GM18873 (cell line): ENCODE measurements around the gene TRIM73.
"Not testable (repeated sequence)": the region's sequence is repeated elsewhere in the genome, so short reads cannot be mapped to it uniquely, and the experiment has no call there.

Experiments
- ATAC-seq: cut with Tn5 transposase; IDR thresholded peaks from one replicate; pipeline ENCODE4 v1.9.1; 2021; ENCODE audit warnings: mild to moderate bottlenecking, moderate library complexity, moderate number of reproducible peaks; ENCODE audit not compliant: unreplicated experiment, low FRiP score

Gene TRIM73

GRCh38 chr7:75395329-75395728, at the start of gene TRIM73:
TRIM73 (plus strand) TSS chr7:75395629; CDS start chr7:75398934, 3,305 bp downstream.
- not testable (repeated sequence) for ATAC-seq

GRCh38 chr7:75358671-75359541, 36.5 kb upstream of the TRIM73 start:
- peak; percentile 74 for ATAC-seq

GRCh38 chr7:75359542-75359848, 35.9 kb upstream of the TRIM73 start:
- ATAC-seq = not testable (repeated sequence)

- not testable (repeated sequence) for ATAC-seq
These were observed 31.4 kb upstream of the TRIM73 start for GRCh38 chr7:75364079-75364478.

GRCh38 chr7:75366643-75367042, 28.8 kb upstream of the TRIM73 start:
- ATAC-seq = not testable (repeated sequence)

GRCh38 chr7:75367313-75367712, 28.1 kb upstream of the TRIM73 start:
- not testable (repeated sequence) for ATAC-seq

- ATAC-seq = not testable (repeated sequence)
These were observed 21.3 kb upstream of the TRIM73 start for GRCh38 chr7:75374144-75374518.

GRCh38 chr7:75374519-75375317, 20.7 kb upstream of the TRIM73 start:
- ATAC-seq = not testable (repeated sequence)

- ATAC-seq = not testable (repeated sequence)
These were observed 2.2 kb upstream of the TRIM73 start for GRCh38 chr7:75393194-75393593.

GRCh38 chr7:75397865-75398264, 2.4 kb downstream of the TRIM73 start:
- ATAC-seq = not testable (repeated sequence)

GRCh38 chr7:75398771-75399700, 3.6 kb downstream of the TRIM73 start:
- peak; percentile 47 for ATAC-seq

GRCh38 chr7:75400575-75400974, 5.1 kb downstream of the TRIM73 start:
- not testable (repeated sequence) for ATAC-seq

GRCh38 chr7:75403455-75404443, 8.3 kb downstream of the TRIM73 start:
- not testable (repeated sequence) for ATAC-seq

- not testable (repeated sequence) for ATAC-seq
These were observed 9.2 kb downstream of the TRIM73 start for GRCh38 chr7:75404663-75405062.

- ATAC-seq = peak; percentile 88
These were observed 14.7 kb downstream of the TRIM73 start for GRCh38 chr7:75409880-75410822.

- ATAC-seq = not testable (repeated sequence)
These were observed 15.4 kb downstream of the TRIM73 start for GRCh38 chr7:75410823-75411173.

- ATAC-seq = not testable (repeated sequence)
These were observed 18.8 kb downstream of the TRIM73 start for GRCh38 chr7:75414204-75414603.
